Neutrophil (primary cell): Measurements from ENCODE around the gene OGFOD2.

ENCODE experiments used
- H3K27ac ChIP-seq: fragments of 200-600 bp; sonication (generic); 2 replicates; pipeline ENCODE4 v1.5.1; 2016; ENCODE audit warnings: mild to moderate bottlenecking, moderate library complexity
- H3K27me3 ChIP-seq: fragments of 200-600 bp; sonication (generic); 2 replicates; pipeline ENCODE4 v1.6.0; 2016; ENCODE audit warnings: mild to moderate bottlenecking
- H3K36me3 ChIP-seq: fragments of 200-600 bp; sonication (generic); 2 replicates; pipeline ENCODE4 v1.5.1; 2017
- H3K4me1 ChIP-seq, 2 experiments: fragments of 200-600 bp in 1 of 2; sonication (generic) in 1 of 2; 1 replicate in 1 of 2; 2 replicates in 1 of 2; pipeline versions ENCODE4 v1.5.1 to v1.6.1; 2013 to 2016; ENCODE audit warnings: low read depth in 1 of 2, low read length in 1 of 2, mild to moderate bottlenecking in 1 of 2, moderate library complexity in 1 of 2; ENCODE audit not compliant: control insufficient read depth in 1 of 2, insufficient read depth in 1 of 2
- H3K4me3 ChIP-seq, 2 experiments: fragments of 200-600 bp in 1 of 2; sonication (generic) in 1 of 2; 1 replicate in 1 of 2; 2 replicates in 1 of 2; pipeline ENCODE4 v1.5.1; 2013 to 2016; ENCODE audit warnings: low read depth in 1 of 2, low read length in 1 of 2, mild to moderate bottlenecking in 1 of 2, moderate library complexity in 1 of 2
- H3K9me3 ChIP-seq: fragments of 200-600 bp; sonication (generic); 2 replicates; pipeline ENCODE4 v1.5.1; 2016
- CTCF ChIP-seq: fragments of 200-600 bp; sonication (generic); IDR thresholded peaks from 2 replicates; pipeline ENCODE4 v1.5.1; 2016; ENCODE audit warnings: antibody characterized with exemption

OGFOD2 gene

GRCh38 chr12:122979908-122980182 lies 4.8 kb downstream of the OGFOD2 start:
- no peaks in the 10 kb centered on the region for H3K9me3 ChIP-seq
- H3K27me3 ChIP-seq, result no peaks in the 10 kb centered on the region
- TF ChIP-seq CTCF, result no peak
- H3K4me1 ChIP-seq, result peaks cover 59 to 70% of the 10 kb centered on the region in 2 experiments
- peaks cover 38% of the 10 kb centered on the region for H3K36me3 ChIP-seq
- H3K27ac ChIP-seq, result peak overlapping the region; percentile 88
- H3K4me3 ChIP-seq, result peak overlapping the region; percentile 80 to 95

GRCh38 chr12:122980183-122981035 lies 5.4 kb downstream of the OGFOD2 start, which contains the start of gene ARL6IP4:
Gene ARL6IP4, plus strand, starts transcription at chr12:122980681. Its CDS starts 459 bp downstream, at chr12:122981140.
- H3K27me3 ChIP-seq, result no peaks in the 10 kb centered on the region
- peaks cover 38% of the 10 kb centered on the region for H3K36me3 ChIP-seq
- H3K4me1 ChIP-seq, result peaks cover 57 to 75% of the 10 kb centered on the region in 2 experiments
- no peaks in the 10 kb centered on the region for H3K9me3 ChIP-seq
- peak within 1 kb of the TSS; percentile 88 for H3K27ac ChIP-seq
- H3K4me3 ChIP-seq, result peak within 1 kb of the TSS; percentile 80 to 95
- TF ChIP-seq CTCF, result no peak

- H3K27me3 ChIP-seq, result no peaks in the 10 kb centered on the region
- TF ChIP-seq CTCF, result no peak
- H3K4me1 ChIP-seq, result peaks cover 50 to 69% of the 10 kb centered on the region in 2 experiments
Measured at GRCh38 chr12:122981036-122981471, 6.0 kb downstream of the OGFOD2 start.

GRCh38 chr12:122981587-122982476 lies 6.8 kb downstream of the OGFOD2 start:
- Histone ChIP-seq H3K4me1 (peaks cover 45 to 61% of the 10 kb centered on the region in 2 experiments), H3K4me3 (peak overlapping the region; percentile 80 to 95), H3K27me3 (no peaks in the 10 kb centered on the region), H3K27ac (peak overlapping the region; percentile 88), H3K36me3 (peaks cover 33% of the 10 kb centered on the region), H3K9me3 (no peaks in the 10 kb centered on the region)
- TF ChIP-seq CTCF, result no peak

More at GRCh38 chr12:122981036-122981471, 6.0 kb downstream of the OGFOD2 start:
- Histone ChIP-seq H3K9me3 (no peaks in the 10 kb centered on the region), H3K4me3 (peak overlapping the region; percentile 80 to 95), H3K36me3 (peaks cover 38% of the 10 kb centered on the region), H3K27ac (peak overlapping the region; percentile 88)

- no peak overlapping the region for H3K4me3 ChIP-seq
- peaks cover 45 to 61% of the 10 kb centered on the region in 2 experiments for H3K4me1 ChIP-seq
Measured at GRCh38 chr12:122982477-122982815, 7.4 kb downstream of the OGFOD2 start.

More at GRCh38 chr12:122982477-122982815, 7.4 kb downstream of the OGFOD2 start:
- H3K36me3 ChIP-seq, result peaks cover 29% of the 10 kb centered on the region
- H3K9me3 ChIP-seq, result no peaks in the 10 kb centered on the region
- H3K27me3 ChIP-seq, result no peaks in the 10 kb centered on the region
- H3K27ac ChIP-seq, result peak overlapping the region; percentile 88
- no peak for TF ChIP-seq CTCF
